ENCODE results near the gene DUSP21.
"Not testable (repeated sequence)": the region's sequence is repeated elsewhere in the genome, so short reads cannot be mapped to it uniquely, and the experiment has no call there.

The DUSP21 gene

DNA sequence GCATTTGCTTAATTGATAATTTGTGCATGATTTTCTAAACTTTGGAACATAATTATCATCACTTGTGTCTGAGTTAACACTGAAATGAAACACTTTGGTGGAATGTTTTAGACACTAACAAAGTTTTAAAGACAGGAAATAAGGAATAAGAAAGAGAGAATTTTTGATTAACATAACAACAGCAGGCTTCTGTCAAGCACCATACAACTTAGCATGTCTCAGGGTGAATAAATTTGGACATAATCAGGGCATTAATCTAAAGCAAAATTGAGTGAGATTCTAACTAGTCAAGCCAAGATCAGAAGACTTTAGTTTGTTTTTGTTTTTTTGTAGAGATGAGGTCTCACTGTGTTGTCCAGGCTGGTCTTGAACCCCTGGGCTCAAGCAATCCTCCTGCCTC is 28.1 kb upstream of the DUSP21 start:
- TF ChIP-seq EZH2phosphoT487 (IDR thresholded peaks at IDR 0.05; ENCODE audit: borderline replicate concordance, low read length), result no peak
- TF ChIP-seq, protein P1, sequence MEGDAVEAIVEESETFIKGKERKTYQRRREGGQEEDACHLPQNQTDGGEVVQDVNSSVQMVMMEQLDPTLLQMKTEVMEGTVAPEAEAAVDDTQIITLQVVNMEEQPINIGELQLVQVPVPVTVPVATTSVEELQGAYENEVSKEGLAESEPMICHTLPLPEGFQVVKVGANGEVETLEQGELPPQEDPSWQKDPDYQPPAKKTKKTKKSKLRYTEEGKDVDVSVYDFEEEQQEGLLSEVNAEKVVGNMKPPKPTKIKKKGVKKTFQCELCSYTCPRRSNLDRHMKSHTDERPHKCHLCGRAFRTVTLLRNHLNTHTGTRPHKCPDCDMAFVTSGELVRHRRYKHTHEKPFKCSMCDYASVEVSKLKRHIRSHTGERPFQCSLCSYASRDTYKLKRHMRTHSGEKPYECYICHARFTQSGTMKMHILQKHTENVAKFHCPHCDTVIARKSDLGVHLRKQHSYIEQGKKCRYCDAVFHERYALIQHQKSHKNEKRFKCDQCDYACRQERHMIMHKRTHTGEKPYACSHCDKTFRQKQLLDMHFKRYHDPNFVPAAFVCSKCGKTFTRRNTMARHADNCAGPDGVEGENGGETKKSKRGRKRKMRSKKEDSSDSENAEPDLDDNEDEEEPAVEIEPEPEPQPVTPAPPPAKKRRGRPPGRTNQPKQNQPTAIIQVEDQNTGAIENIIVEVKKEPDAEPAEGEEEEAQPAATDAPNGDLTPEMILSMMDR (IDR thresholded peaks at IDR 0.05; ENCODE audit: low read depth, low read length, poor library complexity, severe bottlenecking), result no peak
- H3K79me2 ChIP-seq (ENCODE audit: control insufficient read depth, low read length), result no peaks in the 10 kb centered on the region
- no peak overlapping the region for H3K4me3 ChIP-seq (ENCODE audit: low read length)
- no peak overlapping the region for H3K27ac ChIP-seq (ENCODE audit: low read depth, low read length)
- no peaks in the 10 kb centered on the region for H4K20me1 ChIP-seq (ENCODE audit: control insufficient read depth, insufficient read depth, low read depth, low read length)
- H3K36me3 ChIP-seq (ENCODE audit: control insufficient read depth, low read length), result no peaks in the 10 kb centered on the region
- H3K4me1 ChIP-seq (ENCODE audit: control insufficient read depth, low read length), result no peaks in the 10 kb centered on the region
- no peak overlapping the region for H3K4me2 ChIP-seq (ENCODE audit: low read length)
- no peaks in the 10 kb centered on the region for H3K9me3 ChIP-seq (ENCODE audit: control insufficient read depth, insufficient read depth, low read length)
- H3K9me2 ChIP-seq (replicated peaks; ENCODE audit: control insufficient read depth, low read length), result no peaks in the 10 kb centered on the region
- H3F3A ChIP-seq (ENCODE audit: control insufficient read depth, insufficient read depth), result no peaks in the 10 kb centered on the region
- H3K27me3 ChIP-seq (ENCODE audit: control insufficient read depth, low read length), result no peaks in the 10 kb centered on the region

DNA sequence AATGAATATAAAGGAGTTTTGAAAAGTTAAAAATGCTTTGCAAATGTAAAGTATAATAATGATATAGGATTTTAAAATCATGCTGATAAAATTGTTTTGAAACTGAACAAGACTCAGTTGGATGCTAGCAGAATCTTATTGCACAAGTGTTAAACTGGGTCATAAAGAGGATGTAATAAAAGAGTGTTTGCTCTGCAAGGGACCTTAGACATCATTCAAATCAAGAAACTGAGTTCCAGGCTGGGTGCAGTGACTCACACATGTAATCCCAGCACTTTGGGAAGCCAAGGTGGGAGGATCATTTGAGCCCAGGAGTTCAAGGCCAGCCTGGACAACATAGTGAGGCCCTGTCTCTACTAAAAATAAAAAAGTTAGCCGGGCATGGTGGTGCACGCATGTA is 27.5 kb upstream of the DUSP21 start:
- Histone ChIP-seq H3K27ac (ENCODE audit: low read depth, low read length) (no peak overlapping the region), H3K9me2 (replicated peaks; ENCODE audit: control insufficient read depth, low read length) (no peaks in the 10 kb centered on the region), H4K20me1 (ENCODE audit: control insufficient read depth, insufficient read depth, low read depth, low read length) (no peaks in the 10 kb centered on the region), H3K79me2 (ENCODE audit: control insufficient read depth, low read length) (no peaks in the 10 kb centered on the region), H3K36me3 (ENCODE audit: control insufficient read depth, low read length) (no peaks in the 10 kb centered on the region), H3K27me3 (ENCODE audit: control insufficient read depth, low read length) (no peaks in the 10 kb centered on the region), H3K4me1 (ENCODE audit: control insufficient read depth, low read length) (no peaks in the 10 kb centered on the region), H3K9me3 (ENCODE audit: control insufficient read depth, insufficient read depth, low read length) (no peaks in the 10 kb centered on the region), H3K4me2 (ENCODE audit: low read length) (no peak overlapping the region), H3K4me3 (ENCODE audit: low read length) (no peak overlapping the region), H3F3A (ENCODE audit: control insufficient read depth, insufficient read depth) (no peaks in the 10 kb centered on the region)
- no peak for TF ChIP-seq EZH2phosphoT487 (IDR thresholded peaks at IDR 0.05; ENCODE audit: borderline replicate concordance, low read length)
- TF ChIP-seq, protein P1 (IDR thresholded peaks at IDR 0.05; ENCODE audit: low read depth, low read length, poor library complexity, severe bottlenecking), result no peak

DNA sequence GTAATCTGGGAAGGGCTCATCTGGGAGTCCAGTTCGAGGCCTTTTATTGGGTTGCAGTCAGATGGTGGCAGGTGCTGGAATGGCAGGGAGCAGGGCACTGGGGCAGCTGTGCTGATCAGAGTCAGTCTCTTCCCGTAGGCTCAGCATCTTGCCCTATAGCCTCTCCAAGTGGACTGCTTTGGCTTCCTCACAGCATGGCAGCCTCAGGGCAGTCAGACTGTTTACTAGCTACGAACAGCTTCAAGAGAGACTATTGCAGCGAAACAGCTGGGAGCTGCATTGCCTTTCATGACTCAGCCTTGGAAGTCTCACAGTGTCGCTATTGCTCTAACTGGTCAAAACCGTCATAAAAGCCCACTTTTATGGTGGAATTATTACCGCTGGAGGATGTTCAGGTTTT is 26.8 kb upstream of the DUSP21 start:
- Histone ChIP-seq H3K79me2 (ENCODE audit: control insufficient read depth, low read length) (no peaks in the 10 kb centered on the region), H3K27ac (ENCODE audit: low read depth, low read length) (no peak overlapping the region), H3K9me3 (ENCODE audit: control insufficient read depth, insufficient read depth, low read length) (no peaks in the 10 kb centered on the region), H3F3A (ENCODE audit: control insufficient read depth, insufficient read depth) (no peaks in the 10 kb centered on the region), H3K36me3 (ENCODE audit: control insufficient read depth, low read length) (no peaks in the 10 kb centered on the region), H3K4me1 (ENCODE audit: control insufficient read depth, low read length) (no peaks in the 10 kb centered on the region), H3K4me2 (ENCODE audit: low read length) (no peak overlapping the region), H3K27me3 (ENCODE audit: control insufficient read depth, low read length) (no peaks in the 10 kb centered on the region), H4K20me1 (ENCODE audit: control insufficient read depth, insufficient read depth, low read depth, low read length) (no peaks in the 10 kb centered on the region), H3K4me3 (ENCODE audit: low read length) (no peak overlapping the region), H3K9me2 (replicated peaks; ENCODE audit: control insufficient read depth, low read length) (no peaks in the 10 kb centered on the region)
- TF ChIP-seq EZH2phosphoT487 (IDR thresholded peaks at IDR 0.05; ENCODE audit: borderline replicate concordance, low read length), result no peak
- TF ChIP-seq, protein P1 (IDR thresholded peaks at IDR 0.05; ENCODE audit: low read depth, low read length, poor library complexity, severe bottlenecking), result no peak

GRCh38 chrX:44822601-44823000 is 21.2 kb upstream of the DUSP21 start:
- TF ChIP-seq EZH2phosphoT487 (IDR thresholded peaks at IDR 0.05; ENCODE audit: borderline replicate concordance, low read length), result no peak
- TF ChIP-seq, protein P1 (IDR thresholded peaks at IDR 0.05; ENCODE audit: low read depth, low read length, poor library complexity, severe bottlenecking), result no peak
- Histone ChIP-seq H3K4me1 (ENCODE audit: control insufficient read depth, low read length) (no peaks in the 10 kb centered on the region), H3K9me2 (replicated peaks; ENCODE audit: control insufficient read depth, low read length) (no peaks in the 10 kb centered on the region), H4K20me1 (ENCODE audit: control insufficient read depth, insufficient read depth, low read depth, low read length) (no peaks in the 10 kb centered on the region), H3K36me3 (ENCODE audit: control insufficient read depth, low read length) (no peaks in the 10 kb centered on the region), H3K4me2 (ENCODE audit: low read length) (no peak overlapping the region), H3K79me2 (ENCODE audit: control insufficient read depth, low read length) (no peaks in the 10 kb centered on the region), H3K9me3 (ENCODE audit: control insufficient read depth, insufficient read depth, low read length) (no peaks in the 10 kb centered on the region), H3K4me3 (ENCODE audit: low read length) (no peak overlapping the region), H3F3A (ENCODE audit: control insufficient read depth, insufficient read depth) (no peaks in the 10 kb centered on the region), H3K27ac (ENCODE audit: low read depth, low read length) (no peak overlapping the region), H3K27me3 (ENCODE audit: control insufficient read depth, low read length) (no peaks in the 10 kb centered on the region)

- not testable (repeated sequence) for H3K9me3 ChIP-seq (ENCODE audit: control insufficient read depth, insufficient read depth, low read length); H3K4me1 ChIP-seq (ENCODE audit: control insufficient read depth, low read length); H3K79me2 ChIP-seq (ENCODE audit: control insufficient read depth, low read length); H3F3A ChIP-seq (ENCODE audit: control insufficient read depth, insufficient read depth); H3K36me3 ChIP-seq (ENCODE audit: control insufficient read depth, low read length); H3K27ac ChIP-seq (ENCODE audit: low read depth, low read length); H4K20me1 ChIP-seq (ENCODE audit: control insufficient read depth, insufficient read depth, low read depth, low read length); H3K4me2 ChIP-seq (ENCODE audit: low read length); H3K9me2 ChIP-seq (replicated peaks; ENCODE audit: control insufficient read depth, low read length); H3K4me3 ChIP-seq (ENCODE audit: low read length); H3K27me3 ChIP-seq (ENCODE audit: control insufficient read depth, low read length)
Observed at GRCh38 chrX:44823193-44823592, 20.6 kb upstream of the DUSP21 start.

All from DOHH2 (cell line).